Kidney epithelial cell (primary cell): ENCODE data around the gene ZNF582. TPM values are rescaled to one million over a fixed set of nuclear protein-coding genes. Genes with fewer than 3 reads are reported as not detected.
A peak's percentile ranks its signal among the peaks of the same experiment; 100 is the strongest.

Source experiments
- DNase-seq: peaks from one replicate; pipeline ENCODE4 v3.0.0-alpha.2; 2010; ENCODE audit warnings: low read depth
- H3K27me3 ChIP-seq: 2 replicates; pipeline ENCODE4 v1.6.0; 2011; ENCODE audit warnings: low read length; ENCODE audit not compliant: control insufficient read depth, insufficient read depth
- H3K36me3 ChIP-seq: 2 replicates; pipeline ENCODE4 v1.5.1; 2011; ENCODE audit warnings: low read length; ENCODE audit not compliant: control insufficient read depth, insufficient read depth
- H3K4me3 ChIP-seq: 2 replicates; pipeline ENCODE4 v1.5.1; 2011; ENCODE audit warnings: low read depth, mild to moderate bottlenecking, control low read depth, low read length
- CTCF ChIP-seq: IDR thresholded peaks from 2 replicates; pipeline ENCODE4 v1.5.1; 2011; ENCODE audit warnings: mild to moderate bottlenecking, moderate library complexity, low read length, control low read depth, inconsistent platforms; ENCODE audit not compliant: insufficient read depth, poor library complexity, severe bottlenecking
- total RNA-seq: library from RNA; depleted of rRNA; stranded (reverse); fragments of >200 nt; gene quantifications from 2 replicates; pipeline ENCODE4 v1.2.3, GENCODE V29; 2015

The ZNF582 gene
- total RNA-seq, 1 donor from 2014 or later = 1.1 TPM

DNA sequence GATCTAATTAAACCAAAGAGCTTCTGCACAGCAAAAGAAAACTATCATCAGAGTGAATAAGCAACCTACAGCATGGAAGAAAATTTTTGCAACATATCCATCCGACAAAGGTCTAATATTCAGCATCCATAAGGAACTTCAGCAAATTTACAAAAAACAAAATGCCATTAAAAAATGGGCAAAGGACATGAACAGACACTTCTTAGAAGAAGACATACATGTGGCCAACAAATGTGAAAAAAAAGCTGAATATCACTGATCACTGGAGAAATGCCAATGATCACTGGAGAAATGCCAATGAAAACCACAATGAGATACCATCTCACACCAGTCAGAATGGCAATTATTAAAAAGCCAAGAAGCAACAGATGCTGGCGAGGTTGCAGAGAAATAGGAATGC is 32.5 kb downstream of the ZNF582 start:
- no peaks in the 10 kb centered on the region for H3K27me3 ChIP-seq
- no peaks in the 10 kb centered on the region for H3K36me3 ChIP-seq
- no peak for DNase-seq
- no peak for TF ChIP-seq CTCF
- no peak overlapping the region for H3K4me3 ChIP-seq

GRCh38 chr19:56356944-56357343 is 36.4 kb downstream of the ZNF582 start:
- Histone ChIP-seq H3K4me3 (no peak overlapping the region), H3K27me3 (no peaks in the 10 kb centered on the region), H3K36me3 (no peaks in the 10 kb centered on the region)
- no peak for DNase-seq
- TF ChIP-seq CTCF = no peak

- no peaks in the 10 kb centered on the region for H3K27me3 ChIP-seq
- no peak for DNase-seq
- no peak for TF ChIP-seq CTCF
- H3K4me3 ChIP-seq = no peak overlapping the region
- H3K36me3 ChIP-seq = no peaks in the 10 kb centered on the region
Observed at GRCh38 chr19:56355517-56355916, 37.8 kb downstream of the ZNF582 start.

DNA sequence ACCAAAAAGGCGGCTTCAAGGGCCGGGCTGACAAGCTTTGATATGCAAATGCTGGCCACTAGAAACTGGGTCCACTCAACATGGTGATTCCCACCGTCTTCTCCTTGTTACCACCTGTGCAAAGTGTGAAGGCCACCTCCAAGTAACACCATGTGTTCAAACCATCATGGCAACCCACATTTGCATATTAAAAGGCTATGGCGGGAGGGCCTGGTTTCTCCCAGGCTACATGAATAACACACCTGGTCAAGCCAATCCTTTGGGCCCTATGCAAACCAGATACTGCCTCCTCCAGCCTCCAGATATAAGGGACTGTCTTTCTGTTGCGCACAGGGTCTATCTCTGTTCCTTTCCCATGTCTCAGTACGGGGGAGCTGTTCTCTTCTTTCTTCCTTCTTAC is 42.1 kb downstream of the ZNF582 start:
- Histone ChIP-seq H3K4me3 (no peak overlapping the region), H3K36me3 (no peaks in the 10 kb centered on the region), H3K27me3 (no peaks in the 10 kb centered on the region)
- no peak for DNase-seq
- TF ChIP-seq CTCF = no peak

GRCh38 chr19:56350416-56351045 is 42.8 kb downstream of the ZNF582 start:
- peak; percentile 83 for TF ChIP-seq CTCF
- DNase-seq = no peak
- Histone ChIP-seq H3K27me3 (no peaks in the 10 kb centered on the region), H3K4me3 (no peak overlapping the region), H3K36me3 (no peaks in the 10 kb centered on the region)

- no peak for TF ChIP-seq CTCF
- Histone ChIP-seq H3K4me3 (no peak overlapping the region), H3K27me3 (no peaks in the 10 kb centered on the region), H3K36me3 (no peaks in the 10 kb centered on the region)
- no peak for DNase-seq
Observed at GRCh38 chr19:56348289-56348877, 45.0 kb downstream of the ZNF582 start.
